NCI-H2029 treated with DMSO at 0.1 percent for 48 hours (cell line): Measurements from ENCODE around the gene NUP214.
"Not testable (repeated sequence)": the region's sequence is repeated elsewhere in the genome, so short reads cannot be mapped to it uniquely, and the experiment has no call there.

Source experiments
- DNase-seq: peaks from one replicate; lab custom pipeline; 2025; lab: John Stamatoyannopoulos, UW

Gene NUP214

DNA sequence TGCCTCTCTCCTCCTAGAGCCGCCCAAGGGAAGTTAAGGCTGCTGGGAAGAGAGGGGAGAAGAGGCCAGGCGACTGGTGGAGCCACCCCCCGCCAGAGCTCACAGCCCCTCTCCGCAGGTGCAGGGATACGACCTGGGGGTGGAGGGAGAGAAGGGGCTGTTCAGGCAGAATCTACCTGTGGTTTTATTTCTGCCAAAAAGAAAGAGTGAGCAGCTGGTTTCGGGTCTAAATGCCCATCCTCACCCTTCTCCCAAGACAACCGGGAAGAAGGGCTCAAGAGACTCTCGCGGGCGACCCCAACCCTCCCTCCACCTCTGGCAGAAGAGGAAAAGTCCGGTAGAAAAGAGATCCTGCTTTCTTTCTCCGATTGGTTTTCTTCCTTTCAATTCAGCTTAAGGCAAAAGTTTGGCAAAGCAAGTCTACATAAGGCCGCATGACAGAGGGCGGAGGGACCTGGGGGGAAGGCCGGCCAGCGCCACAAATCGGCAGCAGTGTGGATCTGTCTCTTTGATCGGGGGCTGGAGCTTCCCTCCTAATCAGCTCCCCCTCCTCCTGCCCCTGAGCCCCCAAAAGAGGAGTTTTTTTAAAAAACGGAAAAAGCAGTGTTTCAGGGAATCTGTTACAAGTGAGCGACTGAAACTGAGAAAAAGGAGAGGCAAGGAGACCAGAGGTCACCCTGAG lies 134.7 kb downstream of the NUP214 start:
- DNase-seq: no peak

GRCh38 chr9:131260751-131261452 lies 135.5 kb downstream of the NUP214 start:
- no peak for DNase-seq

- DNase-seq: no peak
Measured at GRCh38 chr9:131262327-131263032, 137.1 kb downstream of the NUP214 start.

DNA sequence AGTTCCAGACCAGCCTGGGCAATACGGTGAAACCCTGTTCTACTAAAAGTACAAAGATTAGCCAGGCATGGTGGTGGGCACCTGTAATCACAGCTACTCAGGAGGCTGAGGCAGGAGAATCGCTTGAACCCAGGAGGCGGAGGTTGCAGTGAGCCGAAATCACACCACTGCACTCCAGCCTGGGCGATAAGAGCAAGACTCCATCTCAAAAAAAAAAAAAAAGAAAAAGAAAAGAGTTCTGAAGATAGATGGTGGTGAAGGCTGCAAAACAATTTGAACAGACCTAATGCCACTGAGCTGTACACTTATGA lies 137.6 kb downstream of the NUP214 start:
- not testable (repeated sequence) for DNase-seq

- no peak for DNase-seq
Measured at GRCh38 chr9:131263701-131264100, 138.3 kb downstream of the NUP214 start.

DNA sequence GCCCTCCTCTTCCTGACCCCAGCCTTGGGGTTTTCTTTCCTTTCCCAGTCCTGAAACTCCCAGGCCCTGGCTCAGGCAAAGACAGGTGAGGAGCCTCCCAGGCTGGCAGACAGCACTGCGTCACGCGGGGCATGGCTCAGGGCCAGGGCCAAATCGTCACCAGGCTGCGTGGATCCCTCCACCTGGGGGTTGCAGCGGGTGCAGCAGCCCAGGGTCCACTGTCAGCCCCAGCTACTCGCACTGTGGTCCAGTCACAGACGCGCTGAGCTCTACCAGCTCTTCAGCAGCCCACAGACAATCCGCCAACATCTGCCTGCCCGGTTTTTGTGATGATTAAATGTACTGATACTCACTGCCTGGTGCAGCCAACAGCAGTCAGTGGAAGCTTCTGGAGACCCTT lies 138.8 kb downstream of the NUP214 start:
- DNase-seq: no peak

DNA sequence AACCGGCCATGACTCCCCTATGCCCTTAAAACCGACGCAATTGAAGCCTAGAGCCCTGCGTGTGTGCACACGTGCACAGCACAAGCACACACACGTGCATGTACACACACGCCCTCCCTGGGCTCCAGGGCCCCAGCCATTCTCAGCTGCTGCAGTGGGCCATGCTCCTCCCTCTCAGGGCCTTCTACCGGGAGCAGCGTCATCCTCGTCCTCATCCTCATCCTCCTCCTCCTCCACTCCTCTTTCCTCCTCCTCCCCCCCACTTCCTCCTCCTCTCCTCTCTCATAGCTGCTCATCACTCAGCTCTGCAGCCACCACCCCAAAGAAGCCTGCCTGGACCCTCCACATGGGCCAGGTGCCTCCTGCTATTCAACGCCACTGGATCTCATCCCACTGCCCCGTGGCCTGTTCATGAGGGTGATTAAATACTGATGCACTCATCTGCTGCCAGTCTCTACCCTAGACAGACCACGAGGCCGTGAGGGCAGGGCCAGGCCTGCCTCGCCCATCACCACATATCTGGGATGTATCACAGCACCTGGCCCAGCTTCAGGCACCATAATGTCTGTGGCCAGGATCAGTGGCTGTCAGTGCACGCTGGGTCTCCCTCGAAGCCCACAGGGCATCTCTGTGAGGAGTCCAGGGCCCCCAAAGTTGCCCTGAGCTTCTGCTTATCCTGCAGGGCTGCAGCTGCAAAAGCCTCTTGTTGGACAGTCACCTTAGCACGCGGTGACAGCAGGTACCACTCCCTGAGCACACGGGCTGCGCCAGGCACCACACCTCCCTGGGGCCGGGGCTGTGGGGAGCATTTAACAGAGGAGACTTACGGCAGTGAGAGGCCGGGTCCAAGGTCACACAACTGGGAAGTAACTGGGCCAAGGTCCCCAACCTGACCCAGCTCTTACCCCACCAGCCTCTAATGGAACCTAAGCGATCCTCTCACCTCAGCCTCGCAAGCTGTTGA lies 141.2 kb downstream of the NUP214 start:
- no peak for DNase-seq

DNA sequence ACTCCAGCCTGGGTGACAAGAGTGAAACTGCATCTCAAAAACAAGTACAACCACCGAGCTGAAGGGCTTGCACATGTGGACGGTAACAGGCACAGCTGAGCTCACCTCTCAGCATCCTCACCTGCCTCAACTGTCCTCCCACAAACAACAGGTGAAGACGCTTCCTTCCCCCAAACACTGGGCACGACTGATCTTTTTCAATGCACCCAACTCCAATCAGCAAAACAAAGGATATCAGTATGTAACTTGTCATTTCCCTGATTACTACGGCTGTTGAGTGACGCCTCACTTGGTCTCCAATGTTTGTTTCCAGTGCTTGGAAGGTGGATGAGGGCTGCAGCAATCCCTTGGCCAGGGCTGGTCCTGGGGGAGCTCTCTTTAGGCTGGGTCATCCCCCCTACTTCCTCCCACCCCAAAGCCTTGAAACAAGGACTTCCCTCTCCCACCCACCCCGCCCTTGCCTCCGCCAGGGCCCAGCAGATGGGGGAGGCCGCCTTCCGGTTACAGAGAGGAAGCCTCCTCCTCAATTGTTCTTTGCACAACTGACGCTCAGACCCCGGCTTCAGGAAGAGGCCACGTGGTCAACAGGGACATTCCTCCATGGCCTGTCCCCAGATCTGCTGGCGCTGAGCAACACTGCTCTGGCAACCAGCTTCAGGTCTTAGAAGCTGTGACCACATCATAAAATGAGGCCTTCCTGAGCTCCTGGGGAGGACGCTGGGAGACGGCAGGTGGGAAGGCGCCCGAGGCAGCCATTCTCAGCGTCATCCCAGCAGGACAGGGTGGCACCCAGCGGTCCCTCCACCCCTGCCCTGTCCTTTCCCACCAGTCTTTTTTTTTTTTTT lies 145.0 kb downstream of the NUP214 start:
- DNase-seq: no peak

GRCh38 chr9:131271016-131271273 lies 145.6 kb downstream of the NUP214 start:
- not testable (repeated sequence) for DNase-seq

DNA sequence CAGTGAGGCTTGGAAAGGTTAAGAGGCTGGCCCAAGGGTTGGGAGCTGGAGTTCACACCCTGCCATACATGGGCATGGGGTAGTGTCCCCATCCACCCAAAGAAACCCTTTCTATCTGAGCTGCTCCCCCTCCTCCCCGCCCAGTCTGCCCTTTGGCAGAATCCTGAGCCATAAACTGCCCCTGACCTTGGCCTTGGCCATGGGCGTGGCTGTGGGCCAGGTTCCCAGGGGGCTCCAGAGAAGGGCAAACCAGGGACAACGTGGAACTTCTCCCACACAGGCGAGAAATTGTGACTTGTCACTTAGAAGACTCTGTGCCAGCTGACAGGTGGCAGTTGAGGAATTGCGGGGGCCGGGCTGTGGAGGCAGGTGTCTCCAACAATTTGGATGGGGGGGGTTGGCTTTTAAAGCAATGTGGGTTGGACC lies 146.1 kb downstream of the NUP214 start:
- no peak for DNase-seq

DNA sequence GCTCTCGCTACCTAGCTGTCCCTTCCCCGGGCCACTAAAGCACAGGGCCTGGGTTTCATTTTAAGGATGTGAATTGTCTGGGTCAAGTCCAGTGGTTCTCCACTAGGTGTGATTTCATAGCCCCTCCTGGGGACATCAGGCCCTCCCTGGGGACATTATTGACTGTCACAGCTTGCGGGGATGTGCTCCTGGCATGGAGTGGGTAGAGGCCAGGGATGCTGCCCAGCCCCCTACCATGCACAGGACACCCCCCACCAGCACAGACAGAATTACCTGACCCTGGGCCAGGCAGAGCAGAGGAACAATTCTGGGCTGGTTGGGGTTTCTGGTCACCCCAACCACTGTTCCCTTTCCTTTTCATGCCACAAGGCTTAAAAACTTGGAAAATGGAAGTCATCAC lies 146.8 kb downstream of the NUP214 start:
- DNase-seq: no peak

DNA sequence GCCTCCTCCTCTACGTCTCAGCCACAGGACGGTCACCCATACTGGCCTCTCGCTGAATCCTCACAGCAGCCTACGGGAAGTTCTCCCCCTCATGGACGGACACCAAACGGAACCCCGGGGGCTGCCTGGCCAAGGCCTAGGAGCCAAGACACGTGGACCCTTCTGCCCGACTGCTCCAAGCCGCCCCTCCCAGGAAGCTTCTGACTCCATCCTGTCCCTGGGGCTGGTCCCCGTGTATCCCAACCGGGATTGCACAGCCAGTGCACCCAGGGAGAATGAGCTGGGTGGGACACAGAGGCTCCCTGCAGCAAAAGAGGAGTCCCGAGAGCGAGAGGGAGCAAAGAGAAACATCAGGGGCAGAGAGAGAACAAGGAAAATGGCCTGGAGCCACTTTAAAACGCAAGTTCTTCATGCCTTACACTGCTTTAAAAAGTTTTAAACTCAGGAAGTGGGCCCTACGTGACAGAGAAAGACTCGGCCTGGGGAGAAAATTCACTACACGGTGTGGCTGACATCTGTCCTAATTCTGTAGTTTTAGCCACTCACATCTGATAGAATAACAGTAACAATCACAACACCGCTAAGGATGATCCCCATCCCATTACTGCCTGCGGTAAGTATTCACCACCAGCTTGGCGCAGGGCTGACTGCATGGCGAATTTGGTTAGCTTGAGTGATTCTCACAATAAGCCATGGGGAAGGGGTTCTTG lies 147.9 kb downstream of the NUP214 start:
- DNase-seq: no peak

GRCh38 chr9:131273856-131274673 lies 148.7 kb downstream of the NUP214 start:
- DNase-seq: no peak

DNA sequence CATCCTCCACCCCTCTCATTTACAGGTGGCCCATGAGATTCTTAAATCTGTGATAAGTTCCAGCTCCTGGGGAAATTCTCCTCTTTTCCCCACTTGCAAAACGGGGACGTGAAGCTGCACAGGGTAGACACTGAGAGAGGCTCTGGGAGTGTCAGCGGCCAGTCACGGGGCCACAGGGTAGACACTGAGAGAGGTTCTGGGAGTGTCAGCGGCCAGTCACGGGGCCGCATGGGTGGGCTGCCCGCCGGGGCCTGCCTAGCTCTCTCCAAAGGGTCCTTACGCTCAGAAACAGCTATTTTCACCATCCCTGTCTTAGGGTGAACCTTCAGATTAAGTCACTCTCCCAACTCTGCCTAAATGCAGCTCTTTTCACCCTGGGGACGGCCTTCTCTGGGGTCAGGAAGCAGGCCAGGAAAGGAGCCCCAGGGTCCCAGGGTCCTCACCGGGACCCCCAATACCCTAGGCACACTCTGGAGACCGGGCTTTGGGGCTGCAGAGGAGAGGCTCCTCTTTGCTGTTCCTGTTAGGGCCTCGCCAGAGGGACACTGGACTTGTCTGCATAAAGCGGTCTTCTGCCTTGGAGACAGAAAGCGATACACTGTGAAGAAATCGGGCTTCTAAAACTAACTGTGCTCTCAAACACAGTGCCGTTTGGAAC lies 149.4 kb downstream of the NUP214 start:
- DNase-seq: no peak

DNA sequence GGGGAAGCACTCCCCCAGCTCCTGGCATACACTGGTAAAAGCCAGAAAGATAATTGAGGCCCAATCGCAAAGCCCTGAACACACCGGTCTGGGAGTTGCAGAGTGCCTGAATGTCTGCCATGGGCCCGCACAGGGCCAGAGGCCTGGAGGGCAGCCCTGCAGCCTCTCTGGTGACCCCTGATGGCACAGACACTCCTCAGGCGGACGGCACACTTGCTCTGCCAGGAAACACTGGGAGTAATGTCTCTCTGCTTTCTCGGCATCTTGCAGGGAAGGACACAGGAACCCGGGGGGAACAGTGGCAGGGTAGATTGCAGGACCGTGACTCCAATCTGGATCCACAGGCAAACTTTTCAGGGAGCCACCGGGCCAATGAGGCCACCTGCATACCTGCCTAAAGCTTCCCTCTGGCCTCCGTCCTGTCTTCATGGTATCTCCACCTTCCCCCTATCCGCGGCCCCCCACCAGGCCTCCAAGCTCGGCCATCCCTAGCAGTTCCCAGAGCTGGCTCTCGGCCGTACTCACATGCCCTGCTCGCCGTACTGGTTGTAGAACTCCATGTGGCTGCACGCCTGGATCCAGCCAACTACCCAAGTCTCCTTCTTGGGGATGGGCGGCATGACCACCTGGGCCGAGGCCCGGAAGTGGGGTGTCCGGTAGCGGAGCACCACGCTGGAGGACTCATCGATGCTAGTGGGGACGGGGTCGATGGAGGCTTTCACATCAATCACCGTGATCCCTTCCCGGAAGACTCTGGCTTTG lies 150.1 kb downstream of the NUP214 start:
- no peak for DNase-seq

- DNase-seq: no peak
Measured at GRCh38 chr9:131276094-131276888, 150.9 kb downstream of the NUP214 start, which contains the start of gene FAM78A. Gene FAM78A (minus strand): TSS chr9:131276510. CDS start chr9:131276179, 331 bp downstream.

- no peak for DNase-seq
Measured at GRCh38 chr9:131276891-131277286, 151.5 kb downstream of the NUP214 start.
